Astrocyte (in vitro differentiated cells and primary cell): ENCODE results near the gene CGB3.

Experiments used
- EZH2 ChIP-seq: IDR thresholded peaks from 2 replicates; pipeline ENCODE4 v1.6.1; 2012; ENCODE audit warnings: mild to moderate bottlenecking, low read length, inconsistent platforms; ENCODE audit not compliant: insufficient read depth
- TF ChIP-seq, protein P1 (sequence below): IDR thresholded peaks from 2 replicates; pipeline ENCODE4 v1.5.1; 2011; ENCODE audit warnings: low read depth, mild to moderate bottlenecking, inconsistent platforms, low read length, moderate library complexity; ENCODE audit not compliant: insufficient read depth

DNA sequence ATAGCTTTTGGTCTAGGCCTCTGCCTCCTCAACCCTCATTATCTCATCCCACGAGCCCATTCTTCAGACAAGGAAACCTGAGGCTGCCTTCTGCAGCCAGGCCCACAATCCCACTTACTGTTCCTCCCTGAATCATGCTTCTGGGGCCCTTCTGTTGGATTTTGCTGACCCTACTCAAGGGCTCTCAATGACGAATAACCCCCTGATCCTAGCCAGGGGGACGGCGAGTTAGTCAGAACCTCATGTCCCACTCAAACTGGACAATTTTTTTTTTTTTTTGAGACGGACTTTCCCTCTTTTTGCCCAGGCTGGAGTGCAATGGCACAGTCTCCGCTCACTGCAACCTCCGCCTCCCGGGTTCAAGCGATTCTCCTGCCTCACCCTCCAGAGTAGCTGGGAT is 2.0 kb downstream of the CGB3 start:
- TF ChIP-seq, protein P1, sequence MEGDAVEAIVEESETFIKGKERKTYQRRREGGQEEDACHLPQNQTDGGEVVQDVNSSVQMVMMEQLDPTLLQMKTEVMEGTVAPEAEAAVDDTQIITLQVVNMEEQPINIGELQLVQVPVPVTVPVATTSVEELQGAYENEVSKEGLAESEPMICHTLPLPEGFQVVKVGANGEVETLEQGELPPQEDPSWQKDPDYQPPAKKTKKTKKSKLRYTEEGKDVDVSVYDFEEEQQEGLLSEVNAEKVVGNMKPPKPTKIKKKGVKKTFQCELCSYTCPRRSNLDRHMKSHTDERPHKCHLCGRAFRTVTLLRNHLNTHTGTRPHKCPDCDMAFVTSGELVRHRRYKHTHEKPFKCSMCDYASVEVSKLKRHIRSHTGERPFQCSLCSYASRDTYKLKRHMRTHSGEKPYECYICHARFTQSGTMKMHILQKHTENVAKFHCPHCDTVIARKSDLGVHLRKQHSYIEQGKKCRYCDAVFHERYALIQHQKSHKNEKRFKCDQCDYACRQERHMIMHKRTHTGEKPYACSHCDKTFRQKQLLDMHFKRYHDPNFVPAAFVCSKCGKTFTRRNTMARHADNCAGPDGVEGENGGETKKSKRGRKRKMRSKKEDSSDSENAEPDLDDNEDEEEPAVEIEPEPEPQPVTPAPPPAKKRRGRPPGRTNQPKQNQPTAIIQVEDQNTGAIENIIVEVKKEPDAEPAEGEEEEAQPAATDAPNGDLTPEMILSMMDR, result no peak
- no peak for TF ChIP-seq EZH2
